GM23338 (cell line): ENCODE measurements around the gene CALML3. TPM values are rescaled to one million over a fixed set of nuclear protein-coding genes. Genes with fewer than 3 reads are reported as not detected.

Experiments
- ATAC-seq: fragments of 200-7000 bp; cut with Tn5 transposase; 3 replicates; pipeline ENCODE4 v1.9.1; 2020
- DNase-seq: peaks from one replicate; pipeline ENCODE4 v3.0.0-alpha.2; 2015; ENCODE audit warnings: low spot score
- H2AFZ ChIP-seq: fragments of 200-600 bp; sonication (generic); 2 replicates; pipeline ENCODE4 v1.8.0; 2016; ENCODE audit warnings: antibody characterized with exemption, mild to moderate bottlenecking, moderate library complexity
- H3F3A ChIP-seq: fragments of 200-600 bp; sonication (generic); replicated peaks from 2 replicates; pipeline ENCODE4 v1.8.0; 2017; ENCODE audit warnings: antibody characterized with exemption, mixed run types, low read depth
- H3K27ac ChIP-seq: fragments of 200-600 bp; sonication (generic); 2 replicates; pipeline ENCODE4 v1.6.1; 2016; ENCODE audit warnings: low read depth
- H3K27me3 ChIP-seq: fragments of 200-600 bp; sonication (generic); 2 replicates; pipeline ENCODE4 v1.8.0; 2016; ENCODE audit warnings: mild to moderate bottlenecking, mixed run types, moderate library complexity; ENCODE audit not compliant: insufficient read depth
- H3K36me3 ChIP-seq: fragments of 200-600 bp; sonication (generic); 2 replicates; pipeline ENCODE4 v1.8.0; 2016; ENCODE audit warnings: mild to moderate bottlenecking; ENCODE audit not compliant: insufficient read depth
- H3K4me1 ChIP-seq: fragments of 200-600 bp; sonication (generic); 2 replicates; pipeline ENCODE4 v1.8.0; 2016; ENCODE audit warnings: mild to moderate bottlenecking, moderate library complexity; ENCODE audit not compliant: insufficient read depth
- H3K4me2 ChIP-seq: fragments of 200-600 bp; sonication (generic); 2 replicates; pipeline ENCODE4 v1.7.1; 2017; ENCODE audit warnings: mixed run types
- H3K4me3 ChIP-seq: fragments of 200-600 bp; sonication (generic); 2 replicates; pipeline ENCODE4 v1.6.1; 2016; ENCODE audit warnings: mixed run types
- H3K79me2 ChIP-seq: fragments of 200-600 bp; sonication (generic); replicated peaks from 2 replicates; pipeline ENCODE4 v1.8.0; 2017; ENCODE audit warnings: mild to moderate bottlenecking; ENCODE audit not compliant: insufficient read depth
- H3K9me2 ChIP-seq: fragments of 200-600 bp; sonication (generic); 2 replicates; pipeline ENCODE4 v1.8.0; 2017; ENCODE audit not compliant: insufficient read depth
- H4K20me1 ChIP-seq: fragments of 200-600 bp; sonication (generic); replicated peaks from 2 replicates; pipeline ENCODE4 v1.8.0; 2017; ENCODE audit warnings: mild to moderate bottlenecking; ENCODE audit not compliant: insufficient read depth
- H3K27ac Mint-ChIP-seq: 2 replicates; pipeline ENCODE4 v1.8.0; 2020; ENCODE audit warnings: inconsistent platforms, mild to moderate bottlenecking, moderate library complexity, mixed read lengths
- H3K27me3 Mint-ChIP-seq: 3 replicates; pipeline ENCODE4 v1.8.0; 2022; ENCODE audit warnings: low read depth, mild to moderate bottlenecking, moderate library complexity, mixed read lengths, inconsistent platforms; ENCODE audit not compliant: insufficient read depth, poor library complexity
- H3K36me3 Mint-ChIP-seq: 3 replicates; pipeline ENCODE4 v1.8.0; 2021; ENCODE audit warnings: low read depth, mild to moderate bottlenecking, inconsistent platforms, moderate library complexity, mixed read lengths
- H3K4me1 Mint-ChIP-seq: 3 replicates; pipeline ENCODE4 v1.8.0; 2020; ENCODE audit warnings: mild to moderate bottlenecking, inconsistent platforms, mixed read lengths
- H3K4me3 Mint-ChIP-seq: 3 replicates; pipeline ENCODE4 v1.8.0; 2021; ENCODE audit warnings: moderate library complexity, mild to moderate bottlenecking, inconsistent platforms, mixed read lengths
- H3K9me3 Mint-ChIP-seq: 3 replicates; pipeline ENCODE4 v1.8.0; 2020; ENCODE audit warnings: moderate library complexity, mild to moderate bottlenecking, inconsistent platforms, mixed read lengths
- CREB1 ChIP-seq: fragments of 250-450 bp; sonication (Bioruptor Pico); IDR thresholded peaks from 2 replicates; pipeline ENCODE4 v1.5.0; 2020; ENCODE audit warnings: low read depth, mild to moderate bottlenecking, moderate library complexity
- CTCF ChIP-seq, 2 experiments: fragments of 200-600 bp in 1 of 2; sonication (generic) in 1 of 2; conservative IDR thresholded peaks; 2 replicates each; pipeline versions ENCODE4 v1.5.1 to v1.6.1; 2016 to 2017; ENCODE audit warnings: antibody characterized with exemption in 2 of 2, low read depth in 2 of 2, mild to moderate bottlenecking in 2 of 2, moderate library complexity in 1 of 2
- ETS1 ChIP-seq: IDR thresholded peaks from 2 replicates; pipeline ENCODE4 v1.6.1; 2016; ENCODE audit warnings: antibody characterized with exemption
- EZH2 ChIP-seq: fragments of 200-600 bp; sonication (generic); IDR thresholded peaks from one replicate; pipeline ENCODE4 v1.8.0; 2017; ENCODE audit warnings: antibody characterized with exemption, mild to moderate bottlenecking, low read depth; ENCODE audit not compliant: unreplicated experiment
- EZH2phosphoT487 ChIP-seq: fragments of 200-600 bp; sonication (generic); IDR thresholded peaks from one replicate; pipeline ENCODE4 v1.8.1; 2018; ENCODE audit warnings: antibody characterized with exemption; ENCODE audit not compliant: unreplicated experiment
- JUNB ChIP-seq: IDR thresholded peaks from one replicate; pipeline ENCODE4 v1.6.1; 2016; ENCODE audit warnings: antibody characterized with exemption; ENCODE audit not compliant: unreplicated experiment
- NANOG ChIP-seq: IDR thresholded peaks from 2 replicates; pipeline ENCODE4 v1.6.1; 2016; ENCODE audit warnings: antibody characterized with exemption, borderline replicate concordance
- POLR2AphosphoS5 ChIP-seq: IDR thresholded peaks from 2 replicates; pipeline ENCODE4 v1.6.1; 2016; ENCODE audit warnings: antibody characterized with exemption, low read depth
- REST ChIP-seq: IDR thresholded peaks from one replicate; pipeline ENCODE4 v1.6.1; 2018; ENCODE audit warnings: antibody characterized with exemption; ENCODE audit not compliant: unreplicated experiment
- STAT1 ChIP-seq: IDR thresholded peaks from one replicate; pipeline ENCODE4 v1.6.1; 2016; ENCODE audit warnings: antibody characterized with exemption; ENCODE audit not compliant: unreplicated experiment
- ZNF114 ChIP-seq: fragments of 250-450 bp; sonication (Bioruptor Pico); IDR thresholded peaks from 2 replicates; pipeline ENCODE4 v1.5.0; 2020; ENCODE audit warnings: mild to moderate bottlenecking, moderate library complexity
- ZNF331 ChIP-seq: fragments of 250-450 bp; sonication (Bioruptor Pico); IDR thresholded peaks from 2 replicates; pipeline ENCODE4 v1.5.0; 2020; ENCODE audit warnings: low read depth, mild to moderate bottlenecking, moderate library complexity
- ZNF462 ChIP-seq: fragments of 250-450 bp; sonication (Bioruptor Pico); IDR thresholded peaks from 2 replicates; pipeline ENCODE4 v1.5.0; 2020; ENCODE audit warnings: mild to moderate bottlenecking, moderate library complexity
- polyA plus RNA-seq: library from polyadenylated mRNA; unstranded; fragments of >200 nt; fragmentation: Nextera tagmentation; extraction: Ambion mirVana; gene quantifications from 2 replicates; pipeline ENCODE4 v1.2.1, GENCODE V29; 2016
- total RNA-seq: library from RNA; depleted of rRNA; stranded (reverse); fragments of >200 nt; shearing (Covaris generic); gene quantifications from 2 replicates; pipeline ENCODE4 v1.2.3, GENCODE V29; 2014

The CALML3 gene
- total and polyA plus RNA-seq, 2 experiments from 2014 or later, result not detected

GRCh38 chr10:5574642-5575131, 49.9 kb downstream of the CALML3 start:
- Histone ChIP-seq H4K20me1 (no peaks in the 10 kb centered on the region), H3K79me2 (no peaks in the 10 kb centered on the region), H2AFZ (peak overlapping the region; percentile 94; the same call in 1 of the 2 replicates), H3K4me1 (no peaks in the 10 kb centered on the region), H3K27me3 (no peaks in the 10 kb centered on the region), H3F3A (no peaks in the 10 kb centered on the region), H3K4me3 (no peak overlapping the region), H3K4me2 (no peak overlapping the region), H3K36me3 (no peaks in the 10 kb centered on the region), H3K9me2 (no peaks in the 10 kb centered on the region), H3K27ac (no peak overlapping the region)
- ATAC-seq (no peak), DNase-seq (no peak)
- no peak for TF ChIP-seq REST
- TF ChIP-seq EZH2phosphoT487, result no peak
- TF ChIP-seq JUNB, result no peak
- no peak for TF ChIP-seq POLR2AphosphoS5
- no peak for TF ChIP-seq NANOG
- TF ChIP-seq CREB1 (CRISPR knock-in tag), result no peak
- no peak for TF ChIP-seq STAT1
- no peak for TF ChIP-seq CTCF (conservative IDR thresholded peaks at IDR 0.05; ENCODE audit: low read depth in 2 of 2)
- TF ChIP-seq ZNF331, result no peak
- no peak for TF ChIP-seq ETS1
- TF ChIP-seq ZNF462 (CRISPR knock-in tag), result no peak
- TF ChIP-seq ZNF114 (CRISPR knock-in tag), result no peak
- TF ChIP-seq EZH2, result no peak
- H3K27ac Mint-ChIP-seq, result no peak overlapping the region
- no peak overlapping the region for H3K4me3 Mint-ChIP-seq
- H3K27me3 Mint-ChIP-seq, result peaks cover 6% of the 10 kb centered on the region
- no peaks in the 10 kb centered on the region for H3K36me3 Mint-ChIP-seq
- H3K9me3 Mint-ChIP-seq, result no peaks in the 10 kb centered on the region
- H3K4me1 Mint-ChIP-seq, result peaks cover 13% of the 10 kb centered on the region
